ENCODE data around the gene WDR1.

The WDR1 gene

GRCh38 chr4:10066206-10066605 lies 50.4 kb downstream of the WDR1 start:
- no peak for DNase-seq

GRCh38 chr4:10063544-10064300 lies 52.9 kb downstream of the WDR1 start:
- DNase-seq: peak; percentile 42

GRCh38 chr4:10061650-10062415 lies 54.8 kb downstream of the WDR1 start:
- DNase-seq: no peak

- DNase-seq: no peak
Observed at GRCh38 chr4:10058371-10058770, 58.2 kb downstream of the WDR1 start.

GRCh38 chr4:10057023-10057395 lies 59.6 kb downstream of the WDR1 start:
- no peak for DNase-seq

- no peak for DNase-seq
Observed at GRCh38 chr4:10056334-10057022, 60.1 kb downstream of the WDR1 start.

GRCh38 chr4:10055871-10056270 lies 60.7 kb downstream of the WDR1 start:
- DNase-seq: no peak

GRCh38 chr4:10054571-10055041 lies 62.0 kb downstream of the WDR1 start:
- DNase-seq: no peak

GRCh38 chr4:10053635-10054453 lies 62.8 kb downstream of the WDR1 start:
- DNase-seq: no peak

- DNase-seq: no peak
Observed at GRCh38 chr4:10051517-10052135, 65.0 kb downstream of the WDR1 start.

- DNase-seq: no peak
Observed at GRCh38 chr4:10050721-10051120, 65.9 kb downstream of the WDR1 start.

GRCh38 chr4:10050261-10050661 lies 66.3 kb downstream of the WDR1 start:
- DNase-seq: no peak

GRCh38 chr4:10048941-10049697 lies 67.5 kb downstream of the WDR1 start:
- no peak for DNase-seq

- DNase-seq: no peak
Observed at GRCh38 chr4:10047967-10048366, 68.6 kb downstream of the WDR1 start.

GRCh38 chr4:10046471-10046870 lies 70.1 kb downstream of the WDR1 start:
- no peak for DNase-seq

- DNase-seq: no peak
Observed at GRCh38 chr4:10045481-10045880, 71.1 kb downstream of the WDR1 start.

- DNase-seq: no peak
Observed at GRCh38 chr4:10041036-10041435, 75.6 kb downstream of the WDR1 start.

- DNase-seq: no peak
Observed at GRCh38 chr4:10040049-10040892, 76.3 kb downstream of the WDR1 start.

- no peak for DNase-seq
Observed at GRCh38 chr4:10036807-10037342, 79.7 kb downstream of the WDR1 start.

- no peak for DNase-seq
Observed at GRCh38 chr4:10035130-10035529, 81.5 kb downstream of the WDR1 start.

All from CD4-positive, alpha-beta T cell treated with Interleukin-15 for 1 hour (primary cell).